Upper lobe of left lung (tissue), 4 donors: ENCODE measurements around the gene TLE1.

Experiments
- EP300 ChIP-seq, 4 donors: sonication (generic); formaldehyde crosslinking; IDR thresholded peaks; one replicate each; pipeline ENCODE4 v1.5.1; 2017; ENCODE audit warnings: antibody characterized with exemption in 4 of 4, control low read depth in 2 of 4
- POLR2A ChIP-seq, 4 donors: fragments of 450-650 bp; IDR thresholded peaks; one replicate each; pipeline ENCODE4 v1.5.1; 2016 to 2017; ENCODE audit warnings: antibody characterized with exemption in 4 of 4, mild to moderate bottlenecking in 2 of 4
- TF ChIP-seq, protein P1 (sequence below), 6 experiments: fragments of 450-650 bp in 4 of 6; fragments of 200-600 bp in 2 of 6; sonication (generic) in 2 of 6; IDR thresholded peaks; one replicate each; pipeline ENCODE4 v1.5.1; 2016 to 2019; ENCODE audit warnings: antibody characterized with exemption in 6 of 6

DNA sequence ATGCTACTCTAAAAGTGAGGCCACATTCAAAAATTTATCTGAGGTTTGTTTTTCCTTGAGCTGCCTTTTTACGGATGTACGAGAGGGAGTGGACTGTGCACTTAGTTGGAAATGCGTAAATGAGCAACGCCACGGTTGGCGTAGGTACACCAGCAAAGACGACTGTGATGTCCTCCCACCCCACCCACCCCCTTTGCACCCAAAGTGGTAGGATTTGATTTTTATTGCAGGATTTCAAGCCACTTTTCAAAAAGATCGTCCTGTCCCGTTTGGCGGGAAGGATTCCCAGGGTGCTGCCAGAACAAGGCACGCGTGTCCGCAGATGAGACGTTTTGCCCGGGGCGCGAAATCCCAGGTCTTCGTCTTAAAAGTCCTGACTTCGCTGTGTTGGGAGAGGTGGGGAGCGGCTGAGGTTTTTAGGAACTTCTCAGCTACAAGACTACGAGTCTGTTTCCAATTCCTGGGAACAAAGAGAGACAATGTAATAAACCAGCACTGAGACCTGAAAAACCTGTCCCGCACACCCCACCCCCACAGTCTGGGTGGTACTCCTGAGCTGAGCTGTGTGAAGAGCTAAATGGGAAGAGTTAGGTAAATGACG, 1.0 kb upstream of the TLE1 start:
- TF ChIP-seq POLR2A (IDR thresholded peaks at IDR 0.05) (no peak), EP300 (IDR thresholded peaks at IDR 0.05) (no peak)
- TF ChIP-seq, protein P1, sequence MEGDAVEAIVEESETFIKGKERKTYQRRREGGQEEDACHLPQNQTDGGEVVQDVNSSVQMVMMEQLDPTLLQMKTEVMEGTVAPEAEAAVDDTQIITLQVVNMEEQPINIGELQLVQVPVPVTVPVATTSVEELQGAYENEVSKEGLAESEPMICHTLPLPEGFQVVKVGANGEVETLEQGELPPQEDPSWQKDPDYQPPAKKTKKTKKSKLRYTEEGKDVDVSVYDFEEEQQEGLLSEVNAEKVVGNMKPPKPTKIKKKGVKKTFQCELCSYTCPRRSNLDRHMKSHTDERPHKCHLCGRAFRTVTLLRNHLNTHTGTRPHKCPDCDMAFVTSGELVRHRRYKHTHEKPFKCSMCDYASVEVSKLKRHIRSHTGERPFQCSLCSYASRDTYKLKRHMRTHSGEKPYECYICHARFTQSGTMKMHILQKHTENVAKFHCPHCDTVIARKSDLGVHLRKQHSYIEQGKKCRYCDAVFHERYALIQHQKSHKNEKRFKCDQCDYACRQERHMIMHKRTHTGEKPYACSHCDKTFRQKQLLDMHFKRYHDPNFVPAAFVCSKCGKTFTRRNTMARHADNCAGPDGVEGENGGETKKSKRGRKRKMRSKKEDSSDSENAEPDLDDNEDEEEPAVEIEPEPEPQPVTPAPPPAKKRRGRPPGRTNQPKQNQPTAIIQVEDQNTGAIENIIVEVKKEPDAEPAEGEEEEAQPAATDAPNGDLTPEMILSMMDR (IDR thresholded peaks at IDR 0.05): no peak
